H54 (cell line): ENCODE results near the gene HAND1.
"Not testable (repeated sequence)": the region's sequence is repeated elsewhere in the genome, so short reads cannot be mapped to it uniquely, and the experiment has no call there.

Source experiments
- DNase-seq: peaks from one replicate; pipeline ENCODE4 v3.0.0; 2011; ENCODE audit warnings: low spot score, mixed read lengths; ENCODE audit not compliant: insufficient read length
- FAIRE-seq: peaks from 3 replicates; lab custom pipeline; 2011; peaks lifted over from hg19 to GRCh38; lab: Jason Lieb, UNC
- POLR2A ChIP-seq: IDR thresholded peaks from 2 replicates; pipeline ENCODE4 v1.6.1; 2011; ENCODE audit warnings: low read depth, mild to moderate bottlenecking, low read length

The HAND1 gene

GRCh38 chr5:154478224-154478565 lies at the start of gene HAND1:
TSS of gene HAND1 (minus strand) at chr5:154478227. CDS start at chr5:154478008, 219 bp downstream.
- TF ChIP-seq POLR2A: no peak
- DNase-seq: peak; percentile 45
- no peak for FAIRE-seq

DNA sequence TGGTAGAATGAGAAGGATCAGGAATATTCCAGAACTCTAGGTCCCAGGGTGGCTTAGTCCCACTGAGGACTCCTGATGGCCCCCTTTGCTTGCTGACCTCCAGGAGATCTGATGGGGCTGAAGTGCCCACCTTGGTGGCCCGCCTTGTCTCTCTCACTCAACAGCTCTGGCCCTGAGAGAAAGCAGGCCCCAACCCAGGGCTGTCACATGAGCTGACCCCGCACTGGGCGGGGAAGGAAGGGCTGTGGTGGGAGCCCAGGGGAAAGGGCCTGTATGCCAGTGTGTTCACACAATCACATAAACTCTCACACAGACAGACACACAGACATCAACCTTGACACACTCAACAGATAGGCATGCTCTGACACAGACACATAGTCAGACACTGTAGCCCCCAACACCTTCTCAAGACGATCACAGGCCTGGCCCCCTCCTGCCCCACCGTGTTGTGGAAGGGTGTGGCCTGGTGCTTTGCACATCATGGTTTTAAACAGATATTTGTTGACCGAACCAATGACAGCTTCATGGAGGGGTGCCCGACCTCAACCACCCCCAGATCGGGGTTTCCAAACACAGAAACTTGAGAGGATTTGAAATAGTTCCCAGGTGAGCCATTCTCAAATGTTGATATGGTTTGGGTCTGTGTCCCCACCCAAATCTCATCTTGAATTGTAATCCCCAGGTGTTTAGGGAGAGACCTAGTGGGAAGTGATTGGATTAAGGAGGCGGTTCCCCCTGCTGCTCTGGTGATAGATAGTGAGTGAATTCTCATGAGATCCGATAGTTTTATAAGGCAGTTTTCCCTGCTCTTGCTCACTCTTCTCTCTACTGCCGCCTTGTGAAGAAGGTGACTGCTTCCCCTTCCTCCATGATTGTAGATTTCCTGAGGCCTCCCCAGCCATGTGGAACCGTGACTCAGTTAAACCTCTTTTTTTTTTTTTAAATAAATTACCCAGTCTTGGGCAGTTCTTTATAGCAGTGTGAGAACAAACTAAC lies 48.5 kb upstream of the HAND1 start:
- TF ChIP-seq POLR2A: no peak
- DNase-seq: no peak
- no peak for FAIRE-seq

DNA sequence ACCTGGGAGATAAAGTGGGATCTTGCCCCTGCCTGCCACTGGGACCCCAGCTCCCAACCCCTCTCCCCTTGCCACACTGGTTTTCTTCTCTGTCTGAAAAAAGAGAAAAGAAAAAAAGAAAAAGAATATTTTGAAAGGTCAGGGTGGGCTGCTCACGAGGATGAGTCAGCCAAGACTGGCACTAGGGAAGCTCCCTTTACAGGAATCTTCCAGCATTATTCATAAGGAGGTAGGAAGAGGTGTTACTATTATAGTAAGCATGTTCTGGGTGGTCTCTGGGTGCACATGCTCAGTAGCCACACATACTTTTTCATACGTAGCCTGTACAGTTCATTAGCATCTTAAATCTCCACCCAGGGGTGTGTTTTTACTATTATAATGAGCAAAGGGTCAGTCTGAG lies 46.8 kb upstream of the HAND1 start:
- FAIRE-seq (no peak), DNase-seq (no peak)
- no peak for TF ChIP-seq POLR2A

- FAIRE-seq (no peak), DNase-seq (no peak)
- TF ChIP-seq POLR2A: no peak
Measured at GRCh38 chr5:154524181-154524580, 46.2 kb upstream of the HAND1 start.

DNA sequence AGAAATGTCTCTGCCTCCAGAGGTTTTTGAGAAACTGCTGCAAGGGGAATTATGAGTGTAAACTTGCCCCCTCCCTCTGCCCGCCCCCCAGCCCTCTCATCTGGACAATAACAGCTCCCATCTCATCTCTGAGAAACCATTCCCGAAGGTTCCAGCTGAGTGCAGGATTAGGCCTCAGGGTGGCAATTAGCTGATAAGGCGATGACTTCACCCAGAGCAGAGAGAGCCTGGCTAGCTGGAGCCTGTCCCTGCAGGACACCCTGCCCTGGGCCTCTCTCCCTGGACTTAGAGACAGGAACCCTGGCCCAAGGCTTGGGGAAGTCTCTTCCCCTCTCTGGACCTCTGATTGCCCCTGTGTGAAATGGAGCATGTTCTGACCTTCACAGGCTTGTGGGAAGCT lies 45.7 kb upstream of the HAND1 start:
- DNase-seq (no peak), FAIRE-seq (no peak)
- TF ChIP-seq POLR2A: no peak

DNA sequence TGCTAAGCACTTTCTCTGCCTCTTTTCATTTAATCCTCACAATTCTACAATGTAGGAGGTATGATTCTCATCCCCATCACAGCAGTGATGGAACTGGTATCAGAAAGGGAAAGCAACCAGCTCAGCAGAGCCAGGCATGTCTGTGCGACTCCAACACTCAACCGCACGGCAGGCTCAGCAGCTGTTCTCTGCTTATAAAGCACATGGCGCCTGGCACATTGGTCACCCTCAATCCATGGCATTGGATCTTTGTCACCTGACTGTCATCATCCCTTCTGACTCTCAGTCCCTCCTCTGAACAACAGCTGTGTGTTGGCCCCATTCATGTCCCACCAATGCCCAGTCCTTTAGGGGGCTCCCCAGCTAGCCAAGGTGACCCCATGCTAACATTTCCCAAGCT lies 45.1 kb upstream of the HAND1 start:
- DNase-seq: no peak
- TF ChIP-seq POLR2A: no peak
- no peak for FAIRE-seq

DNA sequence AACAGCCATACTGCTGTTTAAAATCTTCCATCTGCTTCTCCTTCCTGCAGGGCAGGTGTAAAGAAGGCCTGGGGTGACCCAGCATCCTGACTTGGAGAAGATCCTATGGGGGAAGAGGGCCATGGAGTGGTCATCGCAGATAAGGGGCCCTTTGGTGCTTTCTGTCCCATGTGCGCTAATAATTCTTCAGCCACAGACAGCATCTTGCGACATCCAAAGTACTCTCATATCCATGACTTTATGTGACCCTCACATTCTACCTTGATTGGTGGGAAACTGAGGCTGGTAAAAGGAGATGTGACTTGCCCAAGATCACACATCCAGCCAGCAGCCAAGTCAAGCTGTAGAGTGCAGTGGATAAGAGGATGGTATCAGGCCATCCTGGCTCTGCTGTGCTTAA lies 44.3 kb upstream of the HAND1 start:
- no peak for FAIRE-seq
- DNase-seq: no peak
- TF ChIP-seq POLR2A: no peak

- DNase-seq (no peak), FAIRE-seq (no peak)
- no peak for TF ChIP-seq POLR2A
Measured at GRCh38 chr5:154521756-154522155, 43.7 kb upstream of the HAND1 start.

DNA sequence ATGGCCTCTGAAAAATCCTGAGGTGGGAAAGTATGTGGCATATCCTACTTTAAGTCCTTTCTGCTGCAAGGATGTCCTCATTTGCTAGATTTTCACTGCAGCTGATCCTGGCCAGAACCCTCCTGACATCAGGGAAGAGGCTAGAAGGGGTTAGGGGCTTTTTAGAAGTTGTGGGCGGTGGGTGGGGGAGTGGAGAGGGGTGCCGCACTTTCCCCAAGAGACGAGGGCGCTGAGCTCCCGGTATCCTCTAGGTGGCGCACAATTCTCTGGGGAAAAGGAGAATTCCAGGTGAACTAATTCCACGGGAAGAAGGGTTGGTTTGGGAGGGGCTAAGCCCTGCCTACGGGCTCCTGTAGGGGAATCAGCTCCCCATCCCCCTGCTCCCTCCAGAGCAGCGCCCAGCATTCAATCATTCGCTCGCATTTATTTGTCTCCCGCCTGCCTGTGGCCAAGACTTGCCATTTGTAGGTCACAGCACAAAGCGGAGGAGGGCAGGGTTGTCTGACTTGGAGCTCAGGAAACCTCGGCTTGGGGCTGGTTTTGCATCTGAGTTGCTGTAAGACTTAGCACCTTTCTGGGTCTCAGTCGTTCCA lies 42.9 kb upstream of the HAND1 start:
- no peak for FAIRE-seq
- no peak for DNase-seq
- no peak for TF ChIP-seq POLR2A

GRCh38 chr5:154519359-154519758 lies 41.3 kb upstream of the HAND1 start:
- FAIRE-seq (no peak), DNase-seq (no peak)
- no peak for TF ChIP-seq POLR2A

- no peak for FAIRE-seq
- TF ChIP-seq POLR2A: no peak
- DNase-seq: no peak
Measured at GRCh38 chr5:154518438-154518867, 40.4 kb upstream of the HAND1 start.

DNA sequence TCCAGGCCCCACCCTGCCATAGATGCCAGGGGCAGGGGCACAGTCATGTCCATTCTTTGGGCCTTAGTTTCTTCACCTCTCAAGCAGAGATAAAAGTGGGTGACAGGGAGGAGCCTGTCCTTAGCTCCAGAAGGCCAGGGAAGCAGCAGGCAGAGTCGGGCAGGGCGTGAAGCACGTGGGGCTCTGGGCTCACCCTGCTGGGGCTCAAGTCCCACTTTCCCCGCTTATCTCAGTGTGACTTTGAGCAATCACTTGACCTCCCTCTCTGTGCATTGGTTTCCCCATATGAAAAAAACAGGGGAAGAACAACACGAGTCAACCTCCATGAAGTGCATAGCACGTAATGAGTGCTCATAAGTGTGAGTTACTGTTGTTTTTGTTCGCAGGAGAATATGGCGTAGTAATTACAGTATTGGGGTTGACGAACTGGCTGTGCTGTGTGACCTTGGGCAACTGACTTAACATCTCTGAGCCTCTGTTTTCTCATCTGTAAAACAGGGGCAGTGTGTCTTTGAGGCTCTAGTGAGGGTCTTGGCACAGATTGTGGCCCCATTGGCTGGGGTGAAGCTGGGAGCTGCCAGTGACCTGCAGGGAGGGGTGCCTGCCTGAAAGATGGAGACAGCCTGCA lies 39.9 kb upstream of the HAND1 start:
- FAIRE-seq: no peak
- no peak for DNase-seq
- no peak for TF ChIP-seq POLR2A

- no peak for FAIRE-seq
- no peak for TF ChIP-seq POLR2A
- DNase-seq: no peak
Measured at GRCh38 chr5:154517181-154517580, 39.2 kb upstream of the HAND1 start.

DNA sequence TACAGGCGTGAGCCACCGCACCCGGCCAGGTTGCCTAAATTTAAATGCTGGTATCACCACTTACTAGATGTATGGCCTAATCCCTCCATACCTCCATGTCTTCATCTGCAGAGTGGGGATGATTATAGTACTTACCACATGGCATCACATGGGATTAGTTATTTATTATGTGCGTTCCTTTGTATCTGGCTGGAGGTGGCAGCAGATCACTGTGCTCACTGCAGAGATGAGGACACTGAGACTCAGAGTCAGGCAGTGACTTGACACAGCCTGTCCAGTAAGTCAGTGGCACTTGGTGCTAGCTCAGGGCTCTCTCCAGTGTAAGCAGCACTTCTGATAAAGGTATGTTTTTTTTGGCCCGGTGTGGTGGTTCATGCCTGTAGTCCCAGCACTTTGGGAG lies 38.4 kb upstream of the HAND1 start:
- TF ChIP-seq POLR2A: no peak
- FAIRE-seq: no peak
- no peak for DNase-seq

DNA sequence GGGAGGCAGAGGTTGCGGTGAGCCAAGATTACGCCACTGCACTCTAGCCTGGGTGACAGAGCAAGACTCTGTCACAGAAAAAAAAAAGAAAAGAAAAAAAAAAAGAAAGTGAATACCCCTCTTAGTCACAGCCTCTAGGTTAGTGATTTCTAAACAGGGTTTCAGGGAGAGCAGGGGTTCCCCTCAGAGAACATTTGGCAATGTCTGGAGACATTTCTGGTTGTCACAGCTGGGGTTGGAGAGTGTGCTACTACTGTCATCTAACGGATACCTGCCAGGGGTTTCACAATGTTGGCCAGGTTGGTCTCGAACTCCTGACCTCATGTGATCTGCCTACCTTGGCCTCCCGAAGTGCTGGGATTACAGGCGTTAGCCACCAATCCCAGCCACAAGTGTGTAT lies 37.5 kb upstream of the HAND1 start:
- not testable (repeated sequence) for DNase-seq, FAIRE-seq
